Osteocyte (in vitro differentiated cells): ENCODE data around the gene IL4I1. TPM values are rescaled to one million over a fixed set of nuclear protein-coding genes. Genes with fewer than 3 reads are reported as not detected.

Experiments used
- DNase-seq: peaks from one replicate; pipeline ENCODE4 v3.0.0; 2021; ENCODE audit warnings: mixed read lengths; ENCODE audit not compliant: unreplicated experiment; ENCODE audit errors: extremely low spot score
- H3K27ac Mint-ChIP-seq: one replicate; pipeline ENCODE4 v1.8.0; 2021; ENCODE audit warnings: mild to moderate bottlenecking, mixed read lengths; ENCODE audit not compliant: unreplicated experiment
- H3K27me3 Mint-ChIP-seq: one replicate; pipeline ENCODE4 v1.8.0; 2021; ENCODE audit warnings: mixed read lengths; ENCODE audit not compliant: unreplicated experiment
- H3K36me3 Mint-ChIP-seq: one replicate; pipeline ENCODE4 v1.8.0; 2021; ENCODE audit warnings: mixed read lengths; ENCODE audit not compliant: unreplicated experiment
- H3K4me1 Mint-ChIP-seq: one replicate; pipeline ENCODE4 v1.8.0; 2021; ENCODE audit warnings: mixed read lengths; ENCODE audit not compliant: unreplicated experiment
- H3K4me3 Mint-ChIP-seq: one replicate; pipeline ENCODE4 v1.8.0; 2021; ENCODE audit warnings: mild to moderate bottlenecking, moderate library complexity, mixed read lengths; ENCODE audit not compliant: unreplicated experiment
- H3K9me3 Mint-ChIP-seq: one replicate; pipeline ENCODE4 v1.8.0; 2021; ENCODE audit warnings: mixed read lengths; ENCODE audit not compliant: unreplicated experiment
- total RNA-seq: library from RNA; stranded (reverse); gene quantifications from 2 replicates; pipeline ENCODE4 v1.2.1, GENCODE V29; 2021
- TF ChIP-seq, protein P1 (sequence below): fragments of 200-600 bp; sonication (generic); IDR thresholded peaks from 2 replicates; pipeline ENCODE4 v1.5.0; 2021; ENCODE audit warnings: antibody characterized with exemption, mild to moderate bottlenecking, moderate library complexity

IL4I1 gene
- total RNA-seq, 1 donor from 2014 or later = not detected

DNA sequence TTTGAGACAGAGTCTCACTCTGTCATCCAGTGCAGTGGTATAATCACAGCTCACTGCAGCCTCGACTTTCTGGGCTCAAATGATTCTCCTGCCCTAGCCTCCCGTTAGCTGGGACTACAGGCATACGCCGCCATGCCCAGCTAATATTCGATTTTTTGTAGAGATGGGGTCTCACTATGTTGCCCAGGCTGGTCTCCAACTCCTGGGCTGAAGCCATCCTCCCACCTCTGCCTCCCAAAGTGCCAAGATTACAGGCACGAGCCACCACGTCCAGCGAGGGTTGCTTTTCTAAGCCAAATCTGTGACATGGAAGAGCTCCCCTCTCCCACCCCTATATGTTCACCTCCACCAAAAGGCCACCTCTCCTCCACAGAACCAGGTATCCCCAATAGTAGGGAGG is 21.4 kb upstream of the IL4I1 start:
- peaks cover 33% of the 10 kb centered on the region for H3K36me3 Mint-ChIP-seq
- H3K27ac Mint-ChIP-seq = no peak overlapping the region
- TF ChIP-seq, protein P1, sequence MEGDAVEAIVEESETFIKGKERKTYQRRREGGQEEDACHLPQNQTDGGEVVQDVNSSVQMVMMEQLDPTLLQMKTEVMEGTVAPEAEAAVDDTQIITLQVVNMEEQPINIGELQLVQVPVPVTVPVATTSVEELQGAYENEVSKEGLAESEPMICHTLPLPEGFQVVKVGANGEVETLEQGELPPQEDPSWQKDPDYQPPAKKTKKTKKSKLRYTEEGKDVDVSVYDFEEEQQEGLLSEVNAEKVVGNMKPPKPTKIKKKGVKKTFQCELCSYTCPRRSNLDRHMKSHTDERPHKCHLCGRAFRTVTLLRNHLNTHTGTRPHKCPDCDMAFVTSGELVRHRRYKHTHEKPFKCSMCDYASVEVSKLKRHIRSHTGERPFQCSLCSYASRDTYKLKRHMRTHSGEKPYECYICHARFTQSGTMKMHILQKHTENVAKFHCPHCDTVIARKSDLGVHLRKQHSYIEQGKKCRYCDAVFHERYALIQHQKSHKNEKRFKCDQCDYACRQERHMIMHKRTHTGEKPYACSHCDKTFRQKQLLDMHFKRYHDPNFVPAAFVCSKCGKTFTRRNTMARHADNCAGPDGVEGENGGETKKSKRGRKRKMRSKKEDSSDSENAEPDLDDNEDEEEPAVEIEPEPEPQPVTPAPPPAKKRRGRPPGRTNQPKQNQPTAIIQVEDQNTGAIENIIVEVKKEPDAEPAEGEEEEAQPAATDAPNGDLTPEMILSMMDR = no peak
- no peak for DNase-seq
- H3K4me1 Mint-ChIP-seq = no peaks in the 10 kb centered on the region
- H3K9me3 Mint-ChIP-seq = peaks cover 3% of the 10 kb centered on the region
- no peaks in the 10 kb centered on the region for H3K27me3 Mint-ChIP-seq
- no peak overlapping the region for H3K4me3 Mint-ChIP-seq

DNA sequence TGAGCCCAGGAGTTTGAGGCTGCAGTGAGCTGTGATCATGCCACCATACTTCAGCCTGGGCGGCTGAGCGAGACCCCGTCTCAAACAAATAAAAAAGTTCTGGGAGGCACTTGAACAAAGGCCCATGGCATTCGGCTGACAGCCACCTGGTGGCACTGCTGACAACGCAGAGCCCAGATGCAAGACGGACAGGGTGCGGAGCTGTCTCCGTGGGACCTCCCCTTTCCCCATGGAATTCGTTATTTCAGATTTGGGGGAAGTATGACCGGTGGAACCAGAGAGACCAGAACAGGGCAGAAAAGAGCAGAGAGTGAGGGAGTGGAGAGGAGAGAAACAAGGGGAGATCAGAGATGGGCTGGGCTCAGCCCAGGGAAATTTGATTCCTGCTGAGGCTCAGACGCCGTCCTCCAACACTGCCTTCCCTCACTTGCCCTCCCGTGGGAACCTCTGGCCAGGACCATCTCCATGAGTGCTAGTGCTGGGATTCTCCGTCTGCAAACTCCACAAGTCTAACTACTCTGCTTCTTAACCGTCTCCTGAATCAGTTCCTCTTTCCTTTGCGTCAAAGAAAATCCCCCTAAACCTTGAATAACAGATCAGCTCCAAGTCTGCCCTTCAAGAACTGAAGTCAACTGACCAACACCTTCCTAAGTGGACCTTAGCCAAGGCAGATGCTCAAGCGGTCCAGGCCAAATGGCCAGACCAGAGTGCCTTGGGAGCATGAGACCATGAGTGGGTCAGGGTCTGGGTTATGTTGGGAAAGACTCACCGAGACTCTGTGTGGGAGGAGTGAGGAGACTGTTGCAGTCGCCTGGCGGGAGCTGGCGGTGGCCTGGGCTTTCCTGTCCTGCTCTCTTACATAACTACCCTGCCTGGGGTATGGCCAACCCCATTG is 20.4 kb upstream of the IL4I1 start:
- no peak overlapping the region for H3K4me3 Mint-ChIP-seq
- H3K9me3 Mint-ChIP-seq = peaks cover 3% of the 10 kb centered on the region
- H3K4me1 Mint-ChIP-seq = no peaks in the 10 kb centered on the region
- TF ChIP-seq, protein P1 = no peak
- no peaks in the 10 kb centered on the region for H3K27me3 Mint-ChIP-seq
- H3K36me3 Mint-ChIP-seq = peaks cover 34% of the 10 kb centered on the region
- no peak overlapping the region for H3K27ac Mint-ChIP-seq
- DNase-seq = no peak

DNA sequence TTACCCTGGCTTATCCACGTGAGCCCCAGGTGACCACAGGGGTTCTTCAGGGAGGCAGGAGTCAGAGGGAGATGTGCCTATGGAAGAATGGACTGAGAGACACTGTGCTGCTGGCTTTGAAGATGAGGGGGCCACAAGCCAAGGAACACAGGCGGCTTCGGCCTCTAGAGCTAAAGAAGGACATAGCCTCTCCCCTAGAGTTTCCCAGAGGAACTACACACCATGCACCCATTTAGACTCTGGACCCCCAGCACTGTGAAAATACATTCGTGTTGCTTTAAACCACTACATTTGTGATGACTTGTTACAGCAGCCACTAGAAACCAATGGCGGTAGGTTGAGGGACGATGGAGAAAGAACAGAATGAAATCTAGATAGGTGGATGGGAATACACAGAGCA is 18.6 kb upstream of the IL4I1 start:
- Mint-ChIP-seq H3K27me3 (no peaks in the 10 kb centered on the region), H3K27ac (no peak overlapping the region), H3K9me3 (peaks cover 3% of the 10 kb centered on the region), H3K4me3 (no peak overlapping the region), H3K36me3 (peaks cover 31% of the 10 kb centered on the region), H3K4me1 (no peaks in the 10 kb centered on the region)
- TF ChIP-seq, protein P1 = no peak
- no peak for DNase-seq

DNA sequence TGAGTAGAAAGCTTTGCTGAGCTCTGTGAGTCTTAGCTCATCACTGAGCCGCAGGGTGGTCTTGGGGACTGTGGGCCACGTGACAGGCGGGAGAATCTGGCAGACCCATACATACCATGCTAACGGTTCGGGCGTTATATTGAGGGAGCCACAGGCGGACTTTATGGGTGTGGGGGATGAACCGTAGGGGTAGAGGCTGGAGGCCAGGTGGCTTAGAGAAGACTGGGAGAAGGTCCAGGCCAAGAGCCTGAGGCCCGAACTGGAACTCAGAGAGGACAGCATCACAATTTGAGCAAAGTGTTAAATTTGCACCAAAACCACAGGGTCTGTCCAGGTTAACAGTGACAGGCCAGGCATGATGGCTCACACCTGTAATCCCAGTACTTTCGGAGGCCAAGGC is 17.0 kb upstream of the IL4I1 start:
- TF ChIP-seq, protein P1 = no peak
- Mint-ChIP-seq H3K27me3 (no peaks in the 10 kb centered on the region), H3K36me3 (peaks cover 29% of the 10 kb centered on the region), H3K27ac (no peak overlapping the region), H3K4me1 (no peaks in the 10 kb centered on the region), H3K9me3 (peaks cover 3% of the 10 kb centered on the region), H3K4me3 (no peak overlapping the region)
- no peak for DNase-seq

DNA sequence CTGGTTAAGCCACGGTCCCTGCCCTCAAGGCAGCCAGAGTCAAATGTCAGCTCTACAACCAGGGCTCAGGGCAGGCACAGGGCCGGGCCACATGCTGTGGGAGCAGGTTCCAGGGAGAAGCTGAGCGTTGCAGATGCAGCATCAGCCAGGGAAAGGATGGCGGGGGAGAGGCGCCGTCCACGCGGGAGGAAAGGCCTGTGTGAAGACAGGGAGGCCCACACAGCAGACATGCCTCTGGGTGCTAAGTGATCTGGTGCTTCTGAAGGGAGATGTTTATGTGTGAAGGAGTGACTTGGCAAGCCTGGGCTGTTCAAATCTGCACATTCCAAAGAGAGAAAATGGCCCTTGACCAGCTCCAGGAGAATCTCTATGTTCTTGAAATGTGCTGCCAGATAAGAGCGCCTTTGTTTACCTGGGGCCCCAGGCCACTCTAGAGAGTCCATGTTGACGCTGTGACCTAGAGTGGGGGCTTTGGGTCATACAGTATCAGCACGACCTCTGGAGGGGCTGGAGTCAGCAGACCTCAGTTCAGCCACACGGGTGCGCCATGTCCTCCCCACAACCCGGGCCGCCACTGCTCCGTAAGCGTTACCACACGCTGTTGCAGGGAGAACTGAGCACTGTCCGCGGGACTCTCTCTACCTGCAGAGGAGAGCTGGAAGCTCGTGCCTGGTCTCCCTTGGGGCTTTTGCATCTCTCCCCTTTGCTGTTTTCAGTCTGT is 16.4 kb upstream of the IL4I1 start:
- TF ChIP-seq, protein P1 = no peak
- no peak for DNase-seq
- no peak overlapping the region for H3K4me3 Mint-ChIP-seq

More for the DNA sequence above, 16.4 kb upstream of the IL4I1 start:
- Mint-ChIP-seq H3K27ac (no peak overlapping the region), H3K4me1 (no peaks in the 10 kb centered on the region), H3K27me3 (no peaks in the 10 kb centered on the region), H3K9me3 (peaks cover 3% of the 10 kb centered on the region), H3K36me3 (peaks cover 31% of the 10 kb centered on the region)
